ENCODE data around the gene NACC1. TPM values are rescaled to one million over a fixed set of nuclear protein-coding genes. Genes with fewer than 3 reads are reported as not detected.

Gene NACC1
- total RNA-seq = 10 to 100 TPM; 12.0 to 44.7 (median 23.0) TPM

- TF ChIP-seq CTCF (IDR thresholded peaks at IDR 0.05) = no peak
- ATAC-seq (ENCODE audit: low FRiP score) = peak; percentile 86
- DNase-seq (ENCODE audit: low spot score) = no peak
Observed at GRCh38 chr19:13117772-13118423, at the start of gene NACC1. TSS of gene NACC1 (plus strand) at chr19:13118264. CDS start at chr19:13135208, 16,944 bp downstream.

GRCh38 chr19:13069415-13070359 lies 48.4 kb upstream of the NACC1 start:
- TF ChIP-seq CTCF (IDR thresholded peaks at IDR 0.05) = no peak
- no peak for ATAC-seq (ENCODE audit: low FRiP score)

GRCh38 chr19:13070425-13071140 lies 47.5 kb upstream of the NACC1 start:
- no peak for TF ChIP-seq CTCF (IDR thresholded peaks at IDR 0.05)
- DNase-seq (ENCODE audit: low spot score) = no peak
- no peak for ATAC-seq (ENCODE audit: low FRiP score)

More at GRCh38 chr19:13069415-13070359, 48.4 kb upstream of the NACC1 start:
- no peak for DNase-seq (ENCODE audit: low spot score)

GRCh38 chr19:13071444-13072187 lies 46.4 kb upstream of the NACC1 start:
- DNase-seq (ENCODE audit: low spot score) (no peak), ATAC-seq (ENCODE audit: low FRiP score) (no peak)
- no peak for TF ChIP-seq CTCF (IDR thresholded peaks at IDR 0.05)

- no peak for TF ChIP-seq CTCF (IDR thresholded peaks at IDR 0.05)
- ATAC-seq (ENCODE audit: low FRiP score) (no peak), DNase-seq (ENCODE audit: low spot score) (no peak)
Observed at GRCh38 chr19:13072188-13072908, 45.7 kb upstream of the NACC1 start.

- ATAC-seq (ENCODE audit: low FRiP score) (no peak), DNase-seq (ENCODE audit: low spot score) (no peak)
- no peak for TF ChIP-seq CTCF (IDR thresholded peaks at IDR 0.05)
Observed at GRCh38 chr19:13073263-13073662, 44.8 kb upstream of the NACC1 start.

Data from omental fat pad (tissue), 4 donors.